HepG2 (cell line): Measurements from ENCODE around the gene TUBB4A.

Source experiments
- KDM5A ChIP-seq: fragments of 200-600 bp; sonication (generic); IDR thresholded peaks from 2 replicates; pipeline ENCODE4 v1.7.0; 2018; ENCODE audit warnings: antibody characterized with exemption, mild to moderate bottlenecking, low read length, borderline replicate concordance
- POLR2A ChIP-seq, 2 experiments: IDR thresholded peaks; 2 replicates each; pipeline ENCODE4 v1.6.1; 2011; ENCODE audit warnings: low read depth in 2 of 2, low read length in 2 of 2, mild to moderate bottlenecking in 1 of 2, moderate library complexity in 1 of 2; ENCODE audit not compliant: insufficient read depth in 1 of 2
- POLR2AphosphoS5 ChIP-seq: IDR thresholded peaks from 2 replicates; pipeline ENCODE4 v1.6.1; 2012; ENCODE audit warnings: low read depth, low read length
- YY1 ChIP-seq: IDR thresholded peaks from 2 replicates; pipeline ENCODE4 v1.6.1; 2011; ENCODE audit warnings: low read length, low read depth, moderate library complexity, mild to moderate bottlenecking; ENCODE audit not compliant: insufficient read depth, insufficient replicate concordance
- ZC3H4 ChIP-seq: sonication (generic); formaldehyde crosslinking; IDR thresholded peaks from 2 replicates; pipeline ENCODE4 v1.4.0; 2020; ENCODE audit warnings: missing genetic modification reagents, borderline replicate concordance
- ZNF468 ChIP-seq: sonication (generic); formaldehyde crosslinking; IDR thresholded peaks from 2 replicates; pipeline ENCODE4 v1.8.0; 2022; ENCODE audit warnings: mild to moderate bottlenecking, moderate library complexity, missing genetic modification reagents
- ZNF549 ChIP-seq: sonication (generic); formaldehyde crosslinking; IDR thresholded peaks from 2 replicates; pipeline ENCODE4 v1.5.0; 2020; ENCODE audit warnings: missing genetic modification reagents
- ZNF766 ChIP-seq: sonication (generic); formaldehyde crosslinking; IDR thresholded peaks from 2 replicates; pipeline ENCODE4 v1.5.0; 2020; ENCODE audit warnings: missing genetic modification reagents, borderline replicate concordance
- TF ChIP-seq, protein P1 (sequence below): sonication (generic); formaldehyde crosslinking; IDR thresholded peaks from 2 replicates; pipeline ENCODE4 v1.5.0; 2020; ENCODE audit warnings: mild to moderate bottlenecking, missing genetic modification reagents, moderate library complexity
- TF ChIP-seq, protein P2 (sequence below): sonication (generic); formaldehyde crosslinking; IDR thresholded peaks from 2 replicates; pipeline ENCODE4 v1.8.0; 2022; ENCODE audit warnings: missing genetic modification reagents, mild to moderate bottlenecking, moderate library complexity, borderline replicate concordance

DNA sequence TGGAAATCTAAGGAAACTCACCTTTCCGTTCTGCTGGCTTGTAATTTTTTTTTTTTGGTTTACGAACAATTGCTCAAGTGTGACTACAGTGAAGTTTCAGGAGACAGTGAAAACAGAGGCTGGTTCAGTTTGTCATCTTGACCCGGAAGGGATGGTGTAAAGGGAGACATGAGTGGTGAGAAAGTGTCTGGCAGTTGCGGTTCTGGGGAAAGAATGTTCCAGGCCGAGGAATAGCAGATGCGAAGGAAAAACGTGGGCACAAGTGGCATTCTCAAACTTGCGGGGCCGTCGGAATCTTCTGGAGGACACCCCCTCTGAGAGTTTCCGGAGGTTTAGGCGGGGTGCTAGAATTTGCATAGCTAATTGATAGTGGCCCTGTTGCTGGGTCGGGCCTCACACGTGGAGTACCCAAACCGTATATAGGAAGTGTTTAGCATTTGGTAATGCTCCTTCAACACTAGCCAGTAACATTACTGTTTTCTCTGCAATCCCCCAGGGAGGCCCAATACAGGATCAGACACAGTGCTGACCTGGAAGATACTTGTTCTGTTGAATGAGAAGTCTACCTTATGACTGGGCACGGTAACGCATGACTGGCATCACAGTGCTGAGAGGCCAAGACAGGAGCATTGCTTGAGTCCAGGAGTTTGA, 25.9 kb upstream of the TUBB4A start:
- TF ChIP-seq YY1: no peak
- TF ChIP-seq, protein P1, sequence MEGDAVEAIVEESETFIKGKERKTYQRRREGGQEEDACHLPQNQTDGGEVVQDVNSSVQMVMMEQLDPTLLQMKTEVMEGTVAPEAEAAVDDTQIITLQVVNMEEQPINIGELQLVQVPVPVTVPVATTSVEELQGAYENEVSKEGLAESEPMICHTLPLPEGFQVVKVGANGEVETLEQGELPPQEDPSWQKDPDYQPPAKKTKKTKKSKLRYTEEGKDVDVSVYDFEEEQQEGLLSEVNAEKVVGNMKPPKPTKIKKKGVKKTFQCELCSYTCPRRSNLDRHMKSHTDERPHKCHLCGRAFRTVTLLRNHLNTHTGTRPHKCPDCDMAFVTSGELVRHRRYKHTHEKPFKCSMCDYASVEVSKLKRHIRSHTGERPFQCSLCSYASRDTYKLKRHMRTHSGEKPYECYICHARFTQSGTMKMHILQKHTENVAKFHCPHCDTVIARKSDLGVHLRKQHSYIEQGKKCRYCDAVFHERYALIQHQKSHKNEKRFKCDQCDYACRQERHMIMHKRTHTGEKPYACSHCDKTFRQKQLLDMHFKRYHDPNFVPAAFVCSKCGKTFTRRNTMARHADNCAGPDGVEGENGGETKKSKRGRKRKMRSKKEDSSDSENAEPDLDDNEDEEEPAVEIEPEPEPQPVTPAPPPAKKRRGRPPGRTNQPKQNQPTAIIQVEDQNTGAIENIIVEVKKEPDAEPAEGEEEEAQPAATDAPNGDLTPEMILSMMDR (CRISPR knock-in tag): no peak
- no peak for TF ChIP-seq POLR2AphosphoS5
- TF ChIP-seq ZNF468 (CRISPR knock-in tag): no peak
- no peak for TF ChIP-seq ZNF549 (CRISPR knock-in tag)
- TF ChIP-seq KDM5A: no peak
- TF ChIP-seq ZC3H4 (CRISPR knock-in tag): no peak
- TF ChIP-seq POLR2A (IDR thresholded peaks at IDR 0.05; ENCODE audit: insufficient read depth in 1 of 2, low read depth in 2 of 2, low read length in 2 of 2): no peak
- TF ChIP-seq, protein P2, sequence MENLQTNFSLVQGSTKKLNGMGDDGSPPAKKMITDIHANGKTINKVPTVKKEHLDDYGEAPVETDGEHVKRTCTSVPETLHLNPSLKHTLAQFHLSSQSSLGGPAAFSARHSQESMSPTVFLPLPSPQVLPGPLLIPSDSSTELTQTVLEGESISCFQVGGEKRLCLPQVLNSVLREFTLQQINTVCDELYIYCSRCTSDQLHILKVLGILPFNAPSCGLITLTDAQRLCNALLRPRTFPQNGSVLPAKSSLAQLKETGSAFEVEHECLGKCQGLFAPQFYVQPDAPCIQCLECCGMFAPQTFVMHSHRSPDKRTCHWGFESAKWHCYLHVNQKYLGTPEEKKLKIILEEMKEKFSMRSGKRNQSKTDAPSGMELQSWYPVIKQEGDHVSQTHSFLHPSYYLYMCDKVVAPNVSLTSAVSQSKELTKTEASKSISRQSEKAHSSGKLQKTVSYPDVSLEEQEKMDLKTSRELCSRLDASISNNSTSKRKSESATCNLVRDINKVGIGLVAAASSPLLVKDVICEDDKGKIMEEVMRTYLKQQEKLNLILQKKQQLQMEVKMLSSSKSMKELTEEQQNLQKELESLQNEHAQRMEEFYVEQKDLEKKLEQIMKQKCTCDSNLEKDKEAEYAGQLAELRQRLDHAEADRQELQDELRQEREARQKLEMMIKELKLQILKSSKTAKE (CRISPR knock-in tag): no peak
- TF ChIP-seq ZNF766 (CRISPR knock-in tag): no peak
